Sigmoid colon (tissue), 4 donors: ENCODE results near the gene PRKRIP1.

Experiments
- EP300 ChIP-seq, 4 donors: sonication (generic); formaldehyde crosslinking; IDR thresholded peaks; one replicate each; pipeline ENCODE4 v1.6.1; 2017; ENCODE audit warnings: antibody characterized with exemption in 4 of 4
- POLR2A ChIP-seq, 2 donors: fragments of 450-650 bp; IDR thresholded peaks; one replicate each; pipeline ENCODE4 v1.6.1; 2016; ENCODE audit warnings: antibody characterized with exemption in 2 of 2, mild to moderate bottlenecking in 2 of 2, moderate library complexity in 2 of 2
- POLR2AphosphoS5 ChIP-seq, 4 donors: sonication (generic); formaldehyde crosslinking; IDR thresholded peaks; one replicate each; pipeline ENCODE4 v1.6.1; 2017; ENCODE audit warnings: antibody characterized with exemption in 4 of 4
- TF ChIP-seq, protein P1 (sequence below), 4 experiments: fragments of 450-650 bp in 3 of 4; fragments of 200-600 bp in 1 of 4; IDR thresholded peaks; one replicate each; pipeline ENCODE4 v1.5.1; 2016 to 2019; ENCODE audit warnings: antibody characterized with exemption in 4 of 4, mild to moderate bottlenecking in 3 of 4, moderate library complexity in 2 of 4

DNA sequence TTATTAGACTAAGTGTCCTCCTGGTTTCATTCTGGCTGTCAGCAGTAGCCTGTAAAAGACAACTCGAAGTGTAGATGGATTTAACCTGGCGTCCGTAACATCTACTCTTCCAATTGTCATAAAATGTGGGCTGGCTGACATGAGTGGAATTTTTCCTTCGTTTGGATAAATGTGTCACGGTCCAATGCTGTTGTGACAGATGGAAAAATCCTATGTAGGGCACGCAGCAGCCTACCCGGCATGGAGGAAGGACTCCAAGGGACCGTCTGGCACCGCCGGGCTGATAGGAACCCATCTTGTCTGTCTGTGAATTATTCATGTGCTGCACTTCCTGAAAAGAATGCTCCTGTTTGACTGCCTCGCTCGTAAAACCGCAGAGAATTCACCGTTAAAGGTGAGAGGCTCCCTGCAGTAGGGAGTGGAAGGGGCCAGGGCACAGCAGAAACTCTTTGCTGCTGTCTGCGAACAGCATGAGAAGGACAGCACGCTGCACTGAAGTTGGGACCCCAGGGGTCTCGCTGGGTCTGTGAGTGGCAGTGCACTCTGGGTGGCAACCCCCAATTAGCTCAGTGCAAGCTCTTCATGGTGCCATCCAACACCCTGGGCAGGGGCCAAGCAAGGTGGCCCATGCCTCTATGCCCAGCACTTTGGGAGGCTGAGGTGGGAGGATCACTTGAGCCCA is 35.6 kb downstream of the PRKRIP1 start:
- TF ChIP-seq, protein P1, sequence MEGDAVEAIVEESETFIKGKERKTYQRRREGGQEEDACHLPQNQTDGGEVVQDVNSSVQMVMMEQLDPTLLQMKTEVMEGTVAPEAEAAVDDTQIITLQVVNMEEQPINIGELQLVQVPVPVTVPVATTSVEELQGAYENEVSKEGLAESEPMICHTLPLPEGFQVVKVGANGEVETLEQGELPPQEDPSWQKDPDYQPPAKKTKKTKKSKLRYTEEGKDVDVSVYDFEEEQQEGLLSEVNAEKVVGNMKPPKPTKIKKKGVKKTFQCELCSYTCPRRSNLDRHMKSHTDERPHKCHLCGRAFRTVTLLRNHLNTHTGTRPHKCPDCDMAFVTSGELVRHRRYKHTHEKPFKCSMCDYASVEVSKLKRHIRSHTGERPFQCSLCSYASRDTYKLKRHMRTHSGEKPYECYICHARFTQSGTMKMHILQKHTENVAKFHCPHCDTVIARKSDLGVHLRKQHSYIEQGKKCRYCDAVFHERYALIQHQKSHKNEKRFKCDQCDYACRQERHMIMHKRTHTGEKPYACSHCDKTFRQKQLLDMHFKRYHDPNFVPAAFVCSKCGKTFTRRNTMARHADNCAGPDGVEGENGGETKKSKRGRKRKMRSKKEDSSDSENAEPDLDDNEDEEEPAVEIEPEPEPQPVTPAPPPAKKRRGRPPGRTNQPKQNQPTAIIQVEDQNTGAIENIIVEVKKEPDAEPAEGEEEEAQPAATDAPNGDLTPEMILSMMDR (IDR thresholded peaks at IDR 0.05): no peak
- TF ChIP-seq POLR2A (IDR thresholded peaks at IDR 0.05): no peak
- TF ChIP-seq POLR2AphosphoS5 (IDR thresholded peaks at IDR 0.05): no peak
- TF ChIP-seq EP300 (IDR thresholded peaks at IDR 0.05): no peak
